HUDEP-2 (cell line): ENCODE results near the gene IER3.
A peak's percentile ranks its signal among the peaks of the same experiment; 100 is the strongest.
"Not testable (repeated sequence)": the region's sequence is repeated elsewhere in the genome, so short reads cannot be mapped to it uniquely, and the experiment has no call there.

Source experiments
- DNase-seq, 76 experiments: peaks; one replicate each; lab custom pipeline; 2025; ENCODE audit not compliant: unreplicated experiment in 76 of 76; lab: John Stamatoyannopoulos, UW

The IER3 gene

GRCh38 chr6:30769088-30769852 lies 24.9 kb upstream of the IER3 start:
- peak in 41 of 76 experiments; percentile 12 to 72 (median 34) for DNase-seq

GRCh38 chr6:30768634-30769087 lies 24.3 kb upstream of the IER3 start:
- no peak for DNase-seq

GRCh38 chr6:30767944-30768301 lies 23.6 kb upstream of the IER3 start:
- DNase-seq, result no peak

- DNase-seq, result no peak
These were observed 23.0 kb upstream of the IER3 start for GRCh38 chr6:30767158-30767943.

- DNase-seq, result no peak
These were observed 22.3 kb upstream of the IER3 start for GRCh38 chr6:30766461-30767157.

GRCh38 chr6:30765495-30765894 lies 21.1 kb upstream of the IER3 start:
- not testable (repeated sequence) for DNase-seq

- not testable (repeated sequence) for DNase-seq
These were observed 20.2 kb upstream of the IER3 start for GRCh38 chr6:30764490-30765043.

- DNase-seq, result no peak
These were observed 19.5 kb upstream of the IER3 start for GRCh38 chr6:30763618-30764489.

- no peak for DNase-seq
These were observed 18.8 kb upstream of the IER3 start for GRCh38 chr6:30763155-30763617.

GRCh38 chr6:30761791-30762429 lies 17.6 kb upstream of the IER3 start:
- DNase-seq, result no peak

- DNase-seq, result no peak
These were observed 16.2 kb upstream of the IER3 start for GRCh38 chr6:30760549-30760948.

- DNase-seq, result no peak
These were observed 15.4 kb upstream of the IER3 start for GRCh38 chr6:30759575-30760239.

- no peak for DNase-seq
These were observed 13.0 kb upstream of the IER3 start for GRCh38 chr6:30757261-30757904.

- not testable (repeated sequence) for DNase-seq
These were observed 12.2 kb upstream of the IER3 start for GRCh38 chr6:30756405-30757003.

GRCh38 chr6:30754631-30755030 lies 10.3 kb upstream of the IER3 start:
- no peak for DNase-seq

- peak in 74 of 76 experiments; percentile 32 to 92 (median 77) for DNase-seq
These were observed 8.0 kb upstream of the IER3 start for GRCh38 chr6:30752157-30752927.

- DNase-seq, result no peak
These were observed 6.0 kb upstream of the IER3 start for GRCh38 chr6:30750379-30750668.
